GM19438 (cell line): Measurements from ENCODE around the gene CNBD2.
"Not testable (repeated sequence)": the region's sequence is repeated elsewhere in the genome, so short reads cannot be mapped to it uniquely, and the experiment has no call there.

ENCODE experiments used
- ATAC-seq: cut with Tn5 transposase; IDR thresholded peaks from one replicate; pipeline ENCODE4 v1.9.1; 2021; ENCODE audit warnings: low read depth; ENCODE audit not compliant: unreplicated experiment

The CNBD2 gene

GRCh38 chr20:36017048-36017951 is 48.9 kb downstream of the CNBD2 start:
- ATAC-seq = no peak

GRCh38 chr20:36018208-36018988 is 50.0 kb downstream of the CNBD2 start:
- ATAC-seq = no peak

DNA sequence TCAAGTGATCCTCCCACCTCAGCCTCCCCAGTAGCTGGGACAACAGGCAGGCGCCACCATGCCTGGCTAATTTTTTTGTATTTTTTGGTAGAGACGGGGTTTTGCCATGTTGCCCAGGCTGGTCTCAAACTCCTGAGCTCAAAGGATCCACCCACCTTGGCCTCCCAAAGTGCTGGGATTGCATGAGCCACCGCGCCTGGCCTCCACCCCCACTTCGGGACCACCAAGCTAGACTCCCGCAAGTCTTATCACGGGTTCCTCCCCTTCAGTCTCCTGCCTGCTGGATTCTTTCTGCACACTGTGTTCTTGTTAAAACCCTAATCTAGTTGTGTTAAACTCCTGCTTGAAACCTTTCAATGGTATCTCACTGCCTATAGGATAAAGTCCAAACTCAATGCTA is 57.7 kb downstream of the CNBD2 start:
- ATAC-seq = not testable (repeated sequence)

DNA sequence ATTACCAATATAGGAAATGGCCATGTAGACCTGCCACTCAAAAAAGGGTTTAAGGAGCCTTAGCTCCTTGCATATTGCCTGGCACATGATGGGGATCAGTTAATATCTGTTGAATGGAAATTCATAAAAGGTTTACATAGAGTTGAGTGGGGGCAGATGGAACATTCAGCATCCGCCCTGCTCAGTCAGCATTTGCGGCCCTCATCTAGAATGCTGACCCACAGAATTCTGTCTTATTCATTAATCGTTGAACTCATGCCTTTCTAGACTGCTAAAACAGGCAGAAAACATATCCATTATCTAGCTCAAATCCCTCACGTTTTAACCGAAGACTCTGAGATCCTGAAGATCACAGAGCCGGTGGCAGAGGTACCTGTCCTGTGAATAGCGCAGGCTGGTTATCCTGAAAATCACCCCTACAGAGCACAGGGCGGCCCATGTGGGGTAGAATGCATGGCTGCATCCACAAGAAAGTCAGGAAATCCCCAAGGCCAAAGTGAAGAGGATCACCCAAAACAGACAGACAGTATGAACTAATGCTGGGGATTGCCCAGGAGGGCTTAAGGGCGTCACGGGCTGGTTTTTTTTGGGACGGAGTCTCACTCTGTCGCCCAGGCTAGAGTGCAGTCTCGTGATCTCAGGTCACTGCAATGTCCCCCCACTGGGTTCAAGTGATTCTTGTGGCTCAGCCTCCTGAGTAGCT is 59.9 kb downstream of the CNBD2 start:
- ATAC-seq = no peak

DNA sequence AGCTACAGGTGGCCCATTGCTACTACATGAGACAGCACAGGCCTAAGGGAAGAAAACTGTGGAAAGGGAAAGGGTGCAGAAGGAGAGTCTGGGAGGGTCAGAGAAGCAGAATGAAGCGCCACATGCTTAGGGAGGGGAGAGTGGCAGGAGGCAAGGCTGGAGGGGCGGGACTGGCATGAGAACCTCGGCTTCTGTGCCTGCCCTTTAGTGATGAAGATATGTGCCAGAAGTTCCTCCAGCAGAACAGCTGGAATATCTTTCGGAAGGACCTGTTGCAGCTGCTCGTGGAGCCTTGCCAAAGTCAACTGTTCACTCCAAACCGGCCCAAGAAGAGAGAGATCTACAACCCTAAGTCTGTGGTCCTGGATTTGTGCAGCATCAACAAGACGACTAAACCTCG is 61.8 kb downstream of the CNBD2 start:
- no peak for ATAC-seq

GRCh38 chr20:36031806-36032205 is 63.4 kb downstream of the CNBD2 start:
- no peak for ATAC-seq

GRCh38 chr20:36034875-36035274 is 66.5 kb downstream of the CNBD2 start:
- no peak for ATAC-seq

DNA sequence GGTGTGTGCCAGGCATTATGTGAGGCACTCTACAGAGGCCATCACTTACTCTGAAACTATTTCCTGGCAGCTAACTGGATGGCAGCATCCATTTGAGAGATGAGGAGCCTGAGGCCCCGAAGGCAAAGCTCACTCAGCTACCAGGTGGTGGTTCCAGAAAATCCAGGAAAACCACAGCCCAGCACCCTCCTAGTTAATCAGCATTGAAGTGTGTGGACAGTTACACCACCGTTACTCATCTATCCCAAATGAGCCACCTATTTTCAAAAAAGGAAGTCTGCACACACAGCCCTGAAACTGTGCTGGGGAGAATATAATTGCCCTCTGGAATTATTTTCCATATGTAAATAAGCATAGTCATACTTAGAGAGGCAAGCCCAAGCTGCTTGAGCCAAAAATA is 67.4 kb downstream of the CNBD2 start:
- no peak for ATAC-seq

- ATAC-seq = no peak
These were observed 68.3 kb downstream of the CNBD2 start for GRCh38 chr20:36036688-36037087.

DNA sequence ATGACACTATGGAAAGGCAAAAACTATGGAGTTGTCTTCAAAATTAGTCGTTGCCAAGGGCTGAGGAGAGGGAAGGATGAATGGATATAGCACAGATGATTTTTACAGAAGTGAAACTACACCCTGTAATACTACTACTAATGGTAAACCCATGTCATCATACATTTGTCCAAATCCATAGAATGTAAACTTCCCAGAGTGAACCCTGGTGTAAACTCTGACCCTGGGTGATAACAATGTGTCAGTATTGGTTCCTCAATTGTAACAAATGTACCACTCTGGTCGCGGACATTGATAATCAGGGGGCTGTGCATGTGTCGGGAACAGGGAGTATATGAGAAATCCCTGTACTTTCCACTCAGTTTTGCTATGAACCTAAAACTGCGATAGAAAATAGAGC is 72.2 kb downstream of the CNBD2 start:
- no peak for ATAC-seq

DNA sequence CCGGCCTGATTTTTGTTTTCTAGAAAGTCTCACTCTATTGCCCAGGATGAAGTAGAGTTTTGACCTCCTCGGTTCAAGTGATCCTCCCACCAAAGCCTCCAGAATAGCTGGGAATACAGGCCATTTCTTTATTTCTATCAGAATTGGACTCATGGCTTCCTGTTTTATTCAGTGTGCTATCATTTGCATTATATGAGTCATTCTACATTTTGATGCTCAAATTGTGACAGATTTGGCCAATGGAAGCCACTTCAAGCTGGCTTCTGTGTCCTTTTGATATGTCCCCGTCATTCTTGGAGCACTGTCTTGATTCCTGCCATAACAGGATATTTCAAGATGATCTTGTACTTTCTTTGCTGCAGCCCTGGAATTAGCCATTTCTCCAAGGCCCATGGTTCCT is 75.1 kb downstream of the CNBD2 start:
- no peak for ATAC-seq

- no peak for ATAC-seq
These were observed 75.6 kb downstream of the CNBD2 start for GRCh38 chr20:36043892-36044515.

DNA sequence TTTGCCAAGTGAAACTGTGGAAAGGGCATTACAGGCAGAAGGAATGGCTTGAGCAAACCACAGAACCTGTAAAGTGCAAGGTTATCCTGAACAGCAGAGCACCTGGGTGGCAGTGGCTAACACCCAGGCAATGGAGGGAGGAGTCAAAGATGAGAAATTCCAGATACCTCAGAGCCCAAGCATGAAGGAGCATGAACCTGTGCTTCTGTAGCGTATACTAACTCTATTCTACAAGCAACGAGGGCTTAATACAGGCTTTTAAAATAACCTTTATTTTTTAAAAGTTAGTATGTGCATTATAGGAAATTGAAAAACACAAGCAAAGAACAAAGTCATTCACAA is 77.0 kb downstream of the CNBD2 start:
- no peak for ATAC-seq

GRCh38 chr20:36046073-36046798 is 77.8 kb downstream of the CNBD2 start:
- not testable (repeated sequence) for ATAC-seq

- ATAC-seq = not testable (repeated sequence)
These were observed 81.0 kb downstream of the CNBD2 start for GRCh38 chr20:36049408-36049807.

DNA sequence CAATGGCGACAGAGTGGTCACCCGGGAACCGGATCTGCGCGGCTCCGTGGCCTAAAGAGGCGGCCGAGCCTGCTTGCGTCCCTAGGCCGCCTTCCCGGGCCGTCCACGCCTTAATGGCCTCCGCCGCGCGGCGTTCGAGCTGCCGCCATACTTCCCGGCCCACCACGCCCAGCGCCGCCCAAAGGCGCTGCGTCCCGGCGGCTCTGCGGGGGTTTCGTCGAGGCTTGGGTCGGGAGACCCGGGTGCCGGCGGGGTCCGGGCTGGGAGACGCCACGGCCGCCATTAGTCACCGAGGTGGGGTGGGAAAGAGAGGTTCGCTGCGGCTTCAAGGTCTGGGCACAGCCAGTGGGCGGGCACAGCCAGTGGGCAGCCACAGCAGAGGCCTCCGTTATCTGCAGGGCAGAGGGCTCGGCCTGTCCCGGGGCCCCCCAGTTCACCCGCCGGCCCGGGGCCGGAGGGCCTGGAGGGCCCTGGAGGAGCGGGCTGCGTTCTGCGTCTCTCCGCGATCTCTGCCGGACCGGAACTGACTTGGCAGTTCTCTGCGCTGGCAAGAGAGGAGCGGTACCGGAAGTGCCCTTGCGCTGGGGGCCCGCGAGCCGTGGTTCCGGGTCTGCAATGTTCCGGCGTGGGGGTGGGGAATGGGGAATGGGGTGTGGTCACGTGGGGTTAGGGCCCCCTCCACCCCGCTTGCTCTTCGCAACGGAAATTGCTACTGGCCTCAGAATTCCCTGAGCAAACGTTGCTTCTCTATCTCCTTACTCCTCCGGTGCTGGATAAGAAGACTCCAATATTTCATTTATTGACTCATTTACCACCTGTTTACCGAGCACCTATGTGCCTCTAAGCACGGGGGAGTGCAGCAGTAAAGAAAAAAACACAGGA is 82.3 kb downstream of the CNBD2 start:
- peak; percentile 92 for ATAC-seq

DNA sequence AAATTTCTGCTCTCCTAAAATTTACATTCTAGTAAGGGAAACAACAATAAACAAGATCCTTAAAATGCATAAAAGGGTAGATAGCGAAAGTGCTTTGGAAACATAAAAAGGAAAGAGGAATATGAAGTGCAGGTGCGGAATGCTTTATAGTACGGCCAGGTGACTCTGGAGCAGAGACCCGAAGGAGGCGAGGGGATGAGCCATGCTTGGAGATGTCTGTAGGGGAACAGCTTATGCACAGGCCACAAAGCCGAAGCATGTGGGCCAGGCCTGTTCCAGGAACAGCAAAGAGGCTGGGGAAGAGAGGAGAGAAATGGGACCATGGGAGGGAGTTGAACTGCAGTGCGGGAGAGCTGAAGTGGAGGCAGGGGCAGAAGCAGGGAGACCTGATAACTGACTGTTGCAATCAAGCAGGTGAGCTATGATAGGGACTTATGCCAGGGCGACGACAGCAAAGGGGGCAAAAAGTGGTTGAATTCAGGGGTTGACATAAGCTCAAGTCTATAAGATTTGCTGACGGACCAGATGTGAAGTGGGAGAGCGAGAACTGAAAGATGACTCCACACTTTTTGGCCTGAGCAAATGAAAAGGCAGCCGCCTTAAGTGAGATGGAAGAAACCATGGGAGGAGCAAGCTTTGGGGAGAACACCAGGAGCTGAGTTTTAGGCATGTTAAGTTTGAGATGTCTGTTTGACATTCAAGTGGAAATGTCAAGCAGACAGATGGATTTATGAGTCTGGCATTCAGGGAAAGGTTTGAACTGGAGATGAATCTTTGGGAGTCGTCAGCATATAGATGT is 83.1 kb downstream of the CNBD2 start:
- no peak for ATAC-seq

- no peak for ATAC-seq
These were observed 83.7 kb downstream of the CNBD2 start for GRCh38 chr20:36052117-36052513.
